ENCODE measurements around the gene MYO1D.

MYO1D gene

GRCh38 chr17:32634167-32634566 lies 242.8 kb downstream of the MYO1D start:
- no peak overlapping the region for H3K4me3 ChIP-seq (ENCODE audit: low read depth, low read length)
- DNase-seq (ENCODE audit: low read depth), result no peak
- no peak for TF ChIP-seq CTCF (IDR thresholded peaks at IDR 0.05; ENCODE audit: low read depth, low read length, missing control alignments)

- no peak for DNase-seq (ENCODE audit: low read depth)
- TF ChIP-seq CTCF (IDR thresholded peaks at IDR 0.05; ENCODE audit: low read depth, low read length, missing control alignments), result no peak
- no peak overlapping the region for H3K4me3 ChIP-seq (ENCODE audit: low read depth, low read length)
These were observed 245.4 kb downstream of the MYO1D start for GRCh38 chr17:32631341-32632096.

- H3K4me3 ChIP-seq (ENCODE audit: low read depth, low read length), result no peak overlapping the region
- no peak for TF ChIP-seq CTCF (IDR thresholded peaks at IDR 0.05; ENCODE audit: low read depth, low read length, missing control alignments)
- DNase-seq (ENCODE audit: low read depth), result no peak
These were observed 247.2 kb downstream of the MYO1D start for GRCh38 chr17:32629563-32630190.

- DNase-seq (ENCODE audit: low read depth), result no peak
- no peak overlapping the region for H3K4me3 ChIP-seq (ENCODE audit: low read depth, low read length)
- no peak for TF ChIP-seq CTCF (IDR thresholded peaks at IDR 0.05; ENCODE audit: low read depth, low read length, missing control alignments)
These were observed 248.5 kb downstream of the MYO1D start for GRCh38 chr17:32628271-32629044.

GRCh38 chr17:32627239-32627996 lies 249.5 kb downstream of the MYO1D start:
- no peak for TF ChIP-seq CTCF (IDR thresholded peaks at IDR 0.05; ENCODE audit: low read depth, low read length, missing control alignments)
- no peak for DNase-seq (ENCODE audit: low read depth)
- no peak overlapping the region for H3K4me3 ChIP-seq (ENCODE audit: low read depth, low read length)

GRCh38 chr17:32626379-32626791 lies 250.5 kb downstream of the MYO1D start:
- DNase-seq (ENCODE audit: low read depth), result no peak
- no peak overlapping the region for H3K4me3 ChIP-seq (ENCODE audit: low read depth, low read length)
- no peak for TF ChIP-seq CTCF (IDR thresholded peaks at IDR 0.05; ENCODE audit: low read depth, low read length, missing control alignments)

Data from GM12864 (cell line).